Tibial artery (tissue), 4 donors: ENCODE data around the gene DMBT1.

ENCODE experiments used
- DNase-seq, 2 donors: peaks; one replicate each; pipeline ENCODE4 v3.0.0-alpha.2; 2019
- H3K27ac ChIP-seq, 2 donors: fragments of 200-600 bp; sonication (generic) in 1 of 2; 1 replicate in 1 of 2; 2 replicates in 1 of 2; pipeline ENCODE4 v1.5.1; 2018 to 2019; ENCODE audit warnings: mild to moderate bottlenecking in 1 of 2
- H3K27me3 ChIP-seq, 2 donors: fragments of 200-600 bp; sonication (generic) in 1 of 2; one replicate each; pipeline versions ENCODE4 v1.5.1 to v1.6.0; 2016 to 2019
- H3K36me3 ChIP-seq, 3 donors: fragments of 200-600 bp; sonication (generic) in 2 of 3; one replicate each; pipeline ENCODE4 v1.5.1; 2016 to 2019; ENCODE audit warnings: mild to moderate bottlenecking in 2 of 3
- H3K4me1 ChIP-seq, 4 donors: fragments of 200-600 bp; sonication (generic) in 2 of 4; 1 replicate in 3 of 4; 2 replicates in 1 of 4; pipeline ENCODE4 v1.5.1; 2016 to 2019
- H3K4me3 ChIP-seq, 2 donors: fragments of 200-600 bp; sonication (generic) in 1 of 2; 1 replicate in 1 of 2; 2 replicates in 1 of 2; pipeline ENCODE4 v1.5.1; 2018 to 2019; ENCODE audit warnings: mild to moderate bottlenecking in 2 of 2
- H3K9me3 ChIP-seq, 3 donors: fragments of 200-600 bp; sonication (generic) in 1 of 3; one replicate each; pipeline ENCODE4 v1.5.1; 2016 to 2019
- intact Hi-C: fragments of 100-400 bp; cut with DNase I; formaldehyde crosslinking; loops from one replicate; pipeline ENCODE4 v1.15.0; 2023; ENCODE audit warnings: low total_unique reads
- TF ChIP-seq, protein P1 (sequence below), 2 experiments: fragments of 200-600 bp in 1 of 2; fragments of 450-650 bp in 1 of 2; IDR thresholded peaks; one replicate each; pipeline ENCODE4 v1.5.1; 2017 to 2019; ENCODE audit warnings: antibody characterized with exemption in 2 of 2, mild to moderate bottlenecking in 1 of 2, moderate library complexity in 1 of 2

Gene DMBT1

DNA sequence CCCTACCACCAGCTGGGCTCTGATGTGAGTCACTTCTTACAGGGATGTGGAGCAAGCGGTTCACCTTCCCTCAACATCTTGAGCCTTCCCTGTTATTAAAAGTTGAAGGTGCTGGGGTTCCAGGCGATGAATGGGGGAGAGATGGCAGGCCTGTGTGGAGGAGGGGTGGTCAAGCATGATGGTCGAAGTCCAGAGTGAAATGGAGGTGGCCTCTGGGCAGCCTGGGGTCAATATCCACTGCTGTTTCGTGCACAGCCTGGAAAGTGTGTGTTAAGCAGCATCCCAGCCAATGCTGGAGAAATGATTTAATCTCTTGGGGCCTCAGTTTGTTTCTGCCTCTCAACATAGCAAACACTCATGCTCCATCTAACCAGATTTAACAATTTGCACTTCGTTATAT, 33.7 kb upstream of the DMBT1 start:
- Histone ChIP-seq H3K27me3 (no peaks in the 10 kb centered on the region), H3K4me3 (no peak overlapping the region), H3K9me3 (no peaks in the 10 kb centered on the region), H3K27ac (no peak overlapping the region), H3K36me3 (no peaks in the 10 kb centered on the region), H3K4me1 (no peaks in the 10 kb centered on the region)
- TF ChIP-seq, protein P1, sequence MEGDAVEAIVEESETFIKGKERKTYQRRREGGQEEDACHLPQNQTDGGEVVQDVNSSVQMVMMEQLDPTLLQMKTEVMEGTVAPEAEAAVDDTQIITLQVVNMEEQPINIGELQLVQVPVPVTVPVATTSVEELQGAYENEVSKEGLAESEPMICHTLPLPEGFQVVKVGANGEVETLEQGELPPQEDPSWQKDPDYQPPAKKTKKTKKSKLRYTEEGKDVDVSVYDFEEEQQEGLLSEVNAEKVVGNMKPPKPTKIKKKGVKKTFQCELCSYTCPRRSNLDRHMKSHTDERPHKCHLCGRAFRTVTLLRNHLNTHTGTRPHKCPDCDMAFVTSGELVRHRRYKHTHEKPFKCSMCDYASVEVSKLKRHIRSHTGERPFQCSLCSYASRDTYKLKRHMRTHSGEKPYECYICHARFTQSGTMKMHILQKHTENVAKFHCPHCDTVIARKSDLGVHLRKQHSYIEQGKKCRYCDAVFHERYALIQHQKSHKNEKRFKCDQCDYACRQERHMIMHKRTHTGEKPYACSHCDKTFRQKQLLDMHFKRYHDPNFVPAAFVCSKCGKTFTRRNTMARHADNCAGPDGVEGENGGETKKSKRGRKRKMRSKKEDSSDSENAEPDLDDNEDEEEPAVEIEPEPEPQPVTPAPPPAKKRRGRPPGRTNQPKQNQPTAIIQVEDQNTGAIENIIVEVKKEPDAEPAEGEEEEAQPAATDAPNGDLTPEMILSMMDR (IDR thresholded peaks at IDR 0.05): no peak
- intact Hi-C loops: no loop called here
- DNase-seq: no peak

DNA sequence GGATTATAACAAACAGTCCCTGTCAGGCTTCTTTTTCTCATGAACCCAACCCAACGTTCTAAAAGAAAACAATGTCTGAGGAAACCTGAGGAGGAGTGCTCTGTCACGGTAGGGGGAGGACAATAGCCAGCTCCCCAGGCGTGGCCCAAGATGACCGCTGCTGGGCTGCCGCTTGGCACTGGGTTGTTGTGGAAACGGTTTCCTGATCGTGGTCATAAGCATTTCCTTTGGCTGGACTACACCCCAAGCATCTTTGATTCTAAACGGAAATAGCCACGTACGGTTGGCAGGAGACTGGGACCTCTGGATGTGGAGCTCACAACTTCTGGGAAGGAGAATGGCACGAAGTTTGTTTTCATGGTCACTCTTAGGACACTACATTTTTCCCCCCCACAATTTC, 30.4 kb upstream of the DMBT1 start:
- intact Hi-C loops: no loop called here
- Histone ChIP-seq H3K4me1 (no peaks in the 10 kb centered on the region), H3K36me3 (no peaks in the 10 kb centered on the region), H3K9me3 (no peaks in the 10 kb centered on the region), H3K27ac (no peak overlapping the region), H3K4me3 (no peak overlapping the region), H3K27me3 (no peaks in the 10 kb centered on the region)
- DNase-seq: no peak
- TF ChIP-seq, protein P1 (IDR thresholded peaks at IDR 0.05): no peak

DNA sequence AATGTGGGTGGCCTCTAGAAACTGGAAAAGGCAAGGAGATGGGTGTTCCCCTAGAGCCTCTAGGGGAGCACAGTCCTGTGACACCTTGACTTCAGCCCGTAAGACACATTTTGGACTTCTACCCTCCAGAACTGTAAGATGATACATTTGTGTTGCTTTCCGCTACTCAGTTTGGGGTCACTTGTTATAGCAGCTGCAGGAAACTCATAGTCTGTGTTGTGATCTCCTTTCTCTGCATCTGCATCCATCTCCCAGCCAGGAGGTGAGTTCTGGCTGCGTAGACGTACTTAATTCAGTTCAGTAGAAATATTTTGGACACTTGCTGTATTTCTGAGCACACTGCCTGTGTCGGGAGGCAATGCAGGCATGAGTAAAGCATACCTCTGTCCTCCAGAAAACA, 29.3 kb upstream of the DMBT1 start:
- Histone ChIP-seq H3K4me3 (no peak overlapping the region), H3K27me3 (no peaks in the 10 kb centered on the region), H3K27ac (no peak overlapping the region), H3K9me3 (no peaks in the 10 kb centered on the region), H3K36me3 (no peaks in the 10 kb centered on the region), H3K4me1 (no peaks in the 10 kb centered on the region)
- intact Hi-C loops: no loop called here
- TF ChIP-seq, protein P1 (IDR thresholded peaks at IDR 0.05): no peak
- DNase-seq: no peak

DNA sequence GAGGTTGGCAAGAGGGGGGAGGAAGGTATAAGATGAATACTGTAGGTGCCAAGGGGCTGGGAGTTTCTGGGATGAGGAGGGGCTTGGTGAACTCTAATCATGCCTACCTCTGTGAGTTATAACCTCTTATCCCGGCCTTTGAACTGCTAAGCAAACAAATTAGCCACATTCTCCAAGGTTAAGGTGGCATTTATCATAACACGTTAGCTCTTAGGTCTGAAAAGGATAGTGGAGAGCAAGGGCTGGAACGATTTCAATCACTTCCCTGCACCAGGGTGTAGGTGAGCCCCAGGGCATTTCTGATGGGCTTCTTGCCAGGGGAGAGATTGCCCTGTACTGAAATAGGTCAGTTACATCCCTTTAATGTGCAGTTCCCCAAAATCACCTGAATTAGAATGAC, 28.6 kb upstream of the DMBT1 start:
- no peak overlapping the region for H3K27ac ChIP-seq
- no peak overlapping the region for H3K4me3 ChIP-seq
- no peak for DNase-seq
- TF ChIP-seq, protein P1 (IDR thresholded peaks at IDR 0.05): no peak
- intact Hi-C loops: no loop called here
- H3K27me3 ChIP-seq: no peaks in the 10 kb centered on the region
- H3K9me3 ChIP-seq: no peaks in the 10 kb centered on the region
- H3K36me3 ChIP-seq: no peaks in the 10 kb centered on the region
- no peaks in the 10 kb centered on the region for H3K4me1 ChIP-seq

DNA sequence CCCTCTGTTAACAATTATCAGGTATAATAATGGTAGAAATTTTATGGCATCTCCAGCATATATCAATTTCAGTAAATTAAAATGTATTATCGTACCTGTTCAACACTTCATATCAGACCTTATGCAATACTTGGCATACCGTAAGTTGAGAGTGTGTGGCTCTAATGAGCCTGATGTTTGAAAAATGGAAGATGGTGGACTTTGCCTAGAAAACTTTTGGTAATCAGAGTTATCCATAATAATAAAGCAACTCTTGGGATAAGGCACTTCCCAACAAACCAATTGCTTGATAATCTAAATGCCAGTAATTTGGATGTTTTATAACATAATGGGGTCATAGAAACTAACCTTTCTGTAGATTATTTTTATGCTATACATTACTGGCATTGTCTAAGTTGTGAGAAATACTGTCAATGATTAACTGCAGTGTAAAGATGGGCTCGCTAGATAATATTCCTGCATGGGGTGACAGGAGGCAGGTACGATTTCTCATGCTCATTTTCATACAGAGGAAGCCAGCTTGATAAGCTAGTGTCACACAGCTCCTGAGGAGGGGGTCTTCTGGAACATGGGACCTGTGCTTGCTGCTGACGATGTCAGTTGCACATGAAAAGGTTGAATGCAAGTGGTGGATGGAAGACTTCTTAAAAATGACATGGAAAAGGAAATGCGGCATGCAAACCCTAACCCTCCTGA, 27.8 kb upstream of the DMBT1 start:
- no peak overlapping the region for H3K4me3 ChIP-seq
- H3K9me3 ChIP-seq: no peaks in the 10 kb centered on the region
- no peak overlapping the region for H3K27ac ChIP-seq
- no peak for DNase-seq
- no peaks in the 10 kb centered on the region for H3K27me3 ChIP-seq
- TF ChIP-seq, protein P1 (IDR thresholded peaks at IDR 0.05): no peak
- H3K36me3 ChIP-seq: no peaks in the 10 kb centered on the region
- intact Hi-C loops: no loop called here
- no peaks in the 10 kb centered on the region for H3K4me1 ChIP-seq

DNA sequence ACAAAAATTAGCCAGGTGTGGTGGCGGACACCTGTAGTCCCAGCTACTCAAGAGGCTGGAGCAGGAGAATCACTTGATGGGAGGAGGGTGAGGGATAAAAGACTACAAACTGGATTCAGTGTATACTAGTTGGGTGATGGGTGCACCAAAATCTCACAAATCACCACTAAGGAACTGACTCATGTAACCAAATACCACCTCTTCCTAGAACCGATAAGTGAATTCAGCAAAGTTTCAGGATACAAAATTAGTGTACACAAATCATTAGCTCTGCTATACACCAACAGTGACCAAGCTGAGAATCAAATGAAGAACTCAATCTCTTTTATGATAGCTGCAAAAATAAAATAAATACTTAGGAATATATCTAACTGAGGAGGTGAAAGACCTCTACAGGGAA, 23.0 kb upstream of the DMBT1 start:
- H3K9me3 ChIP-seq: no peaks in the 10 kb centered on the region
- intact Hi-C loops: no loop called here
- TF ChIP-seq, protein P1 (IDR thresholded peaks at IDR 0.05): no peak
- no peak overlapping the region for H3K4me3 ChIP-seq
- H3K27me3 ChIP-seq: no peaks in the 10 kb centered on the region
- no peak for DNase-seq
- no peak overlapping the region for H3K27ac ChIP-seq
- H3K36me3 ChIP-seq: no peaks in the 10 kb centered on the region
- no peaks in the 10 kb centered on the region for H3K4me1 ChIP-seq
